OCI-LY3 (cell line): Measurements from ENCODE around the gene CEP41.

Experiments used
- EZH2phosphoT487 ChIP-seq: fragments of 200-600 bp; shearing (Covaris generic); IDR thresholded peaks from 2 replicates; pipeline ENCODE4 v1.6.1; 2018; ENCODE audit warnings: antibody characterized with exemption, mixed run types, low read depth
- TF ChIP-seq, protein P1 (sequence below): fragments of 200-600, 300-600 bp; sonication (generic); IDR thresholded peaks from 2 replicates; pipeline ENCODE4 v1.5.1; 2014; ENCODE audit warnings: antibody characterized with exemption, low read length, low read depth

- TF ChIP-seq, protein P1, sequence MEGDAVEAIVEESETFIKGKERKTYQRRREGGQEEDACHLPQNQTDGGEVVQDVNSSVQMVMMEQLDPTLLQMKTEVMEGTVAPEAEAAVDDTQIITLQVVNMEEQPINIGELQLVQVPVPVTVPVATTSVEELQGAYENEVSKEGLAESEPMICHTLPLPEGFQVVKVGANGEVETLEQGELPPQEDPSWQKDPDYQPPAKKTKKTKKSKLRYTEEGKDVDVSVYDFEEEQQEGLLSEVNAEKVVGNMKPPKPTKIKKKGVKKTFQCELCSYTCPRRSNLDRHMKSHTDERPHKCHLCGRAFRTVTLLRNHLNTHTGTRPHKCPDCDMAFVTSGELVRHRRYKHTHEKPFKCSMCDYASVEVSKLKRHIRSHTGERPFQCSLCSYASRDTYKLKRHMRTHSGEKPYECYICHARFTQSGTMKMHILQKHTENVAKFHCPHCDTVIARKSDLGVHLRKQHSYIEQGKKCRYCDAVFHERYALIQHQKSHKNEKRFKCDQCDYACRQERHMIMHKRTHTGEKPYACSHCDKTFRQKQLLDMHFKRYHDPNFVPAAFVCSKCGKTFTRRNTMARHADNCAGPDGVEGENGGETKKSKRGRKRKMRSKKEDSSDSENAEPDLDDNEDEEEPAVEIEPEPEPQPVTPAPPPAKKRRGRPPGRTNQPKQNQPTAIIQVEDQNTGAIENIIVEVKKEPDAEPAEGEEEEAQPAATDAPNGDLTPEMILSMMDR = no peak
- TF ChIP-seq EZH2phosphoT487 = no peak
These were observed 15.0 kb downstream of the CEP41 start for GRCh38 chr7:130425796-130426195.
